ENCODE data around the gene CABLES1.
"Not testable (repeated sequence)": the region's sequence is repeated elsewhere in the genome, so short reads cannot be mapped to it uniquely, and the experiment has no call there.

CABLES1 gene

DNA sequence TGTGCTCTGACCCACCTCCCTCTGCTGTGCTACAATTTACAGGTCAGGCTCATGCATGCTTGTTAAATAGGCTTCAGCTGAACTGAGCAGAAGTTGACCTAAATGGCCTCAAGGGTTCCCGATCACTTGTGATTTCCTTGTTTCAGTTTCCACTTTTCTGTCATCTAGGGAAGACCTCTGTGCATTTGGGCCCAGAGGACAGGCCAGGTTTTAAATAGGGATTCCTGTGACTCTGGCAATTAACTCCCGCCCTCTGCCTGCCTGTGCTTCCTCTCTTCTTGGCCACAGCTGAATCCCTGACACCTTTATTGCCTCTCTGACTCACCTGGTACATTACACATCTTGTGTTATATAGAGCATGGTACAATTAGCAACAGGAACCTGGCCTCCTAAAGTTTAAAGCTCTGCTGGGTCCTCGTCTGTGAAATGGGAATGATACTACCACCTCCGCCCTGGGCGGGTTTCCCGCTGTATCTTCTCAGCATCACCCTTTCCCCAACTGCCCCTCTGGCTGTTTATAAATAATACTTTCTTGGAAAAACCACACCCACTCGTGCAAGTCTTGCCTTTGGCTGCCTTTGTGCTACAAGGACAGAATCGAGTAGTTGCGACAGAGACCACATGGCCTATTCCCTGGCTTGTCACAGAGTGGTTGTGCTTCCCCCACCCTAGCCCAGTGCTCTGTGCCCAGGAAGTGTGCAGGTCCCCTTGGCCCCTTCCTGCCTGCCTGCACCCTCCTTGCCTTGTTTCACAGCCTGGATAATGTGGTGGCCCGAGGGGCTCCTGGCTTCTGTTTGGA is 7.9 kb downstream of the CABLES1 start:
- FAIRE-seq = no peak

DNA sequence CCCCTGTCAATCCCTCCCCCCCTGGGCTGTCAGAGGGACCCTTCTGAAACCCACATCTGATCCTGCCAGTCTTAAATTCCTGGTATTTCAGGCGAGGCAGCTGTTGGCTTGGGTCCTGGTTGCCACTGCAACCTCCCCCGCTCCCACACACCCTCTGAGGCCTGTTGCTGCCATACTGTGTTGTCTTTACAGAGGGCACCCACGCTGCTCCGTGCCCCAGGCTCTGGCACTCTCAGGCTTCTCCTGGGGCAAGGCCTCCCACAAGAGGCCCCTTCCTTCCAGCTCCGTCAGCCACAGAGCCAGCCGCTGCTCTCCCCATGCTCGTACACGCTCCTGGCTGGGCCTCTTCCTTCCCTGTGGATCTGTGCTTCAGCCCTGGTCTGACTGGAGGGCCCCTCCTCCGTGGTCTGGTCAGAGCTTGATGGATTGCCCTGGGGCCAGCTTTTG is 8.6 kb downstream of the CABLES1 start:
- FAIRE-seq = no peak

DNA sequence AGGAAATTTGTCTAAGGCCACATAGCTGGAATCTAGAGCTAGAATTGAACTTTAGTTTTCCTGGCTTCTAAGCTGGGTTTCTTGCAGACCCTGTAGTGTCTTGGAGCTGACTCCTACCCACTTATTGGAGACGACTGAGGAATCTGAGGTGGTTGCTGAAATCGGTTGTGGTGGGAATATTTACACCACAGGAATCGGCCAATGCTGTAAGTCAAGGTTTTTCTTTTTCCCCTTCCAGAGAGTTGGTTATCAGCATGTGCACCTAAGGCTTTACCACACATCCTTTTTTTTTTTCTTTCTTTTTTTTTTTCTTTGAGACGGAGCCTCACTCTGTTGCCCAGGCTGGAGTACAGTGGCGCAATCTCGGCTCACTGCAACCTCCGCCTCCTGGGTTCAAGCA is 9.4 kb downstream of the CABLES1 start:
- FAIRE-seq = no peak

DNA sequence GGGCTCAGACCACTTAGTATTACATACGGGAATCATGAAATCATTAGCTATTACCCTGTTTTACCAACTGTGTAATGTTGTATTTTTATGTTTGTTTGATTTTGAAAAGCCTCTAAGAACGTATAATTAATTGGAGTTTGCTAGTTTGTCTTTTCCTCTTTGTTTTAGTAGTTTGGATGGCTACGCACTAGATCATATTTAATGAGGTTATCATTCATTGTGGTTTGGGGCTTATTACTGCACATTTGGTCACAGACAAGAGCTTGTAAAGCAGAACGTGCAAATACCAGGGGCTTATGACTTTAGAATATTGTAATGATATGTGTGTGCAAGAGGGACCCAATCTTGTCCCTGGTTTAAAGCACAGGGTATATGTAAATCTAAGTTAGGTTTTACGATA is 10.3 kb downstream of the CABLES1 start:
- FAIRE-seq = no peak

DNA sequence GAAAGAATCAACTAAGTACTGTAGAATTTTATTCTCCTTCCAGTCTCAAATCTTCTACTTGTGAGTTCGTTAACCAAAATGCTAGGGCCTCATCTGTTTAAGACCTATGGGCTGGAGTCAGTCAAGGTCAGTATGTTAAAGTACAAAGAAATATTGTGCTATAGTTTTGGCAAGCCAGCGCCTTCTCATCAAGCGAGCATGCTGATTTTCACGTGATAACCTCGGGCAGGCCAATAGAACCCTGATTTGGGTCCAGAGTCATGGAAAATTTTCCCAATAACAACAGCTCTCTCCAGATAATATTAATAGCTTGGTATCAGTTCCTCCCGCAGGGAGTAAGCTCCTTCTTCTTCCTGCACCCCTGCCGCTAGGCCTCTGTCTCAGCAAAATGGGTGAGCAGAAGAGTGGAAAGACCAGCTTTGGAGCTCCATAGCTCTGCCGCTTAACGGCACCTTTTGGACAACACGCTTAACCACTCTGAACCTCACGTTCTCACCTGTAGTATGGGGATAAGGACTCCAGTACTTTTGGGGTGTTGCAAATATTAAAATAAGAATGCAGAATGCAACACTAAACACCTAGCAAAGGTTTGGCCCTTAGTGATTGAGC is 11.7 kb downstream of the CABLES1 start:
- no peak for FAIRE-seq

DNA sequence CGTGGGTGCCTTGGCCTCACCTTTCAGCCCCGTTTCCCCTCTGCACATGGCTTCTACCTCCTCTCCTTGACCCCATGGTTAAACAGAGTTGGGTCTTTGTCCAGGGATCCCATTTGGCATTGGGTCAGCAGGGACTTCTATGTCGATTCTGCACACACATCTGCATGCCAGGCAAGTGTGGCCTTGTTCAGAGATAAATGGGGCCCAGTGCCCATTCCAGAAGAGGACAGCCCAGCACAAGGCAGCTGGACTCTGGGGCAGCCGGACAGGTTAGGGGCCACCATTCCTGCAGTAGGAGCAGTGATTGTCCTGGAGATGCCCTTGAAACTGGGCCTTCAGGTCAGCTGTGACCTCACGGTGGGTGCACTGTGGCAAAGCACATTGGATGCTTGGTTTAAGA is 13.1 kb downstream of the CABLES1 start:
- FAIRE-seq = no peak

DNA sequence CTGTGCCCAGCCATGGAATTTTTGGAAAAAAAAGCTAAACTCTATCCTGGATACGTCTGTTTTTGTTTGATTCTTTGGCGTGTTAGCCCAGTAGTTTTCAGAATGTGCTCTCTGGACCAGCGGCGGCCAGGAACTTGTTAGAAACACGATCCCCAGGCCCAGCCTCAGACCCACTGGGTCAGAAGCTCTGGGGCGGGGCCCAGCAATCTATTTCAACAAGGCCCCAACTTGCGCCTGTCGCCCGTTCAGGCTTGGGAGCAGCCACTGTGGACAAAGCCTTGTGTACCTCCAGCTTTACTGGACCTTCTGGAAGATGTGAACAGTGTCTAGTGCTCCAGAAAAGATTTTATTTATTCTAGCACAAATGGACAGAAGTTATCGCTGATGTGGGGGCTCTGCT is 14.3 kb downstream of the CABLES1 start:
- no peak for FAIRE-seq

DNA sequence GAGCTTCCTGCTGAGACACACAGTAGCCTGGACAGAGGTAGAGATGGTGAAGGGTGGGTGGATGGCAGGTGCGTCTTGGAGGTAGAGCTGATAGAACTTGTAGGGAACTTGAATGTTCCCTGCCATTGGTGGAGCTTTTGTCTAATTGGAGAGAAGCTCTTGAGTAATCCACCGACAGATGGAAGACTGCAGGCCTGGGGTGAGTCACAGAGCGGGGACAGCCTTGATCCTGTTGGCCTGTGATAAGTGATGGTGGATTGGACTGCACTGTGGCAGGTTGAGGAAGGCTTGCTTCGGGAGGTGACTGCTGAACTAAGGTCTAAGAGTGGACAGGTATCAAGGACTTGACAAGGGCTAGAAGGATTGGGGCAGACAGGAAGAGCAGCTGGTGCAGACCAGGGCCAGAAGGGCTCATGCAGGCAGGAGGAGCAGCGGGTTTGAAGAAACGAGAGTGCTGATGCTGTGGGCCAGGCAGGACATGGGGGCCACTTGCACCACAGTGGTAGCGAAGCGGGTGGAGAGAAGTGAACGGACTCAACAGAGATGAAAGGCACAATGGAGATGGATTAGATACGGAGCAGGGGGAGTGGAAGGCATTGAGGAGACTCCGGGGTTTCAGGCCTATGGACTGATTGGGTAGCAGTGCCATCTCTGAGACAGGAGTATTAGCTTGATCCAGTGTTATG is 16.3 kb downstream of the CABLES1 start:
- no peak for FAIRE-seq

DNA sequence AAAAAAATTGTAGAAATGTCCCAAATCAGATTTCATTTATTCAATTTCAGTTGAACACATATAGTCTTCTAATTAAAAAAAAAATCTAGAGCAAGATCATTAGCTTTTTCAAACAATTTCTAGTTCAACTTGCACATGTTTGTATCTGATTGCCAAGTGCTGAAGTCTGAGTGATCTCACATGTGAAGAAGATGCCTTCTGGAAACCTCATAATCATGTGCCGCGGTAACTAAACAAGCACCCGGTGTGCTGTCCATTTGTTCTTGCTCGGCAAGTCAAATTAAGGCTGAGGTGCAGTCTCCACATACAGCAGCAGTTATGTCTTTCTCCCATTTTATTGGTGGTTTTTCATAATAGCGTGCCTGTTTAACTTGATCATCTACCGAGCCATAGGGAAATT is 18.7 kb downstream of the CABLES1 start:
- FAIRE-seq = no peak

DNA sequence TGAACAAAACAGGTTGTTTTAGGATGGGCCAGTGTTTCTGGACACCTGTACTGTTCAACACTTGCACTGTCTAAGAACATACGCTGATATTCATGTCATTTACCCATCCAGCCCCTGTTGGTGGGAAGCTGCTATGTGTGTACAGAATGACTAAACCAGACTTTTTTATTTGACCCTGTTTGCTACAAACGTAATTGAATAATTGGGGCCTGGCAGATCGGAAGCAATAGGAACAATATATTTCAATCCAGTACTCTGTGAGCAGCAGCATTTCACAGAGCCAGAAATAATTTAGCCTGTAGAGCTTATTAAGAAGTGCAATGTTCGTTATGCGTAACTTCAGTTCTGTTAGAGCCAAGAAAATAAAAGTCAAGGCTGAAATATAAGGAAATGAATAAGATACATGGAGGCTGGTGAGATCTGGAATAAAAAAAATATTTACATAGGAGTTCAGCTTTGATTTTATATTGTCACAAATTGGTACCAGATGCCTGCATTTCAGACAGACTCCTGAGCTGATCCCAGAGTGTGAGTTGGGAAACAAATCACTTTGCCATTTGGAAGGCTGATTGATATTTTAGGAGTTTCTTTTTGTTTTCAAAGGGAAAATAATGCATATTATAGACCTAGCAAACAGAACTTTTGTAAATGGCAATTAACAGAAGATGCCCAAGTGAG is 19.7 kb downstream of the CABLES1 start:
- no peak for FAIRE-seq

DNA sequence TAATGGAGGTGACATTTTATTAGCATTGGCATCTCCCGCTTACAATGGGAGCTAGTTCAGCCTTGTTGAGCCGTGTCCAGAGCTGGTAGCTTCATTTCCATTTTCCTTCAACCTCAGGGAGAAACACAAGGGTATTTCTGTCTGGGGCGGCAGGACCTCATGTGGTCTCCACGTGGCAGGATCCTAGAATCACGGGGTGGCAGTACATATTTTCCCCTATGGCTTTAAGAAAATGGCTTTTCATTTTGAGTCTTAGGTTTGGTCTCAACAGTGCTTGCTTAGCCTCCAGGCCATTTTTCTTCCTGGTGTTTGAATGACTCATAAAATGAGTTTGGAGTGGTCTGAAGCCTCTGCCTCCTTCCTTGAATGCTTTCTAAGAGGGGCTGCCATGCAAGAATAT is 20.3 kb downstream of the CABLES1 start:
- no peak for FAIRE-seq

DNA sequence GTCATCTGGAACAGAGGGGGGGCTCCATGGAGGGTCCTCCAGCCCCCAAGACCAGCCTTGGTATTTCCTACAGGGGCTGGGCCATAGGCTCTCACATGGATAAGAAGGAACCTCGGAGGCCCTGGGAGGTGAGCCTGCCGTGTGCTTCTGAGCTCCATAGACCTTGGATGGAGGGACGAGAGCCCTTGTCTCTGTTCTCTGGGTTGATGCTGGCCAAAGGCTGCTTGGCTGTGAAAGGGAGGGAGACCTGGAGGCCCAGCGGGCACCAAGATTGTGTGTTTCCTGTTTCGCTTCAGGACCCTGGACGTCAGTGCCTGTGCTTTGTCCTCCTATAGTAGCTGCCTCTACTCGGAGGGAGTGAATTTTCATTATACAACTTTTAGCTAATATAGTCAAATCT is 20.8 kb downstream of the CABLES1 start:
- FAIRE-seq = no peak

DNA sequence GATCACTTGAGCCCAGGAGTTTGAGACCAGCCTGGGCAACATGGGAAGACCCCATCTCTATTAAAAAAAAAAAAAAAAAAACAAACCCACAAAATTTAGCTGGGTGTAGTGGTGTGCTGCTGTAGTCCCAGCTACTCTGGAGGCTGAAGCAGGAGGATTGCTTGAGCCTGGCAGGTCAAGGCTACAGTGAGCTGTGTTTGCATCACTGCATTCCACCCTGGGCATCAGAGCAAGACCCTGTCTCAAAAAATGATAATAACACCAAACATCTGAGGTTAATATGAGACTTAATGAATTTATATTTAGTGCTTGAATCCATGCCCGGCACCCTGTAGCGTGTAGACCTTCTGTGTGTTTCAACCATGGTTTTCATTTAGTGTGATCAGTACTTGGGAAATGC is 22.8 kb downstream of the CABLES1 start:
- no peak for FAIRE-seq

DNA sequence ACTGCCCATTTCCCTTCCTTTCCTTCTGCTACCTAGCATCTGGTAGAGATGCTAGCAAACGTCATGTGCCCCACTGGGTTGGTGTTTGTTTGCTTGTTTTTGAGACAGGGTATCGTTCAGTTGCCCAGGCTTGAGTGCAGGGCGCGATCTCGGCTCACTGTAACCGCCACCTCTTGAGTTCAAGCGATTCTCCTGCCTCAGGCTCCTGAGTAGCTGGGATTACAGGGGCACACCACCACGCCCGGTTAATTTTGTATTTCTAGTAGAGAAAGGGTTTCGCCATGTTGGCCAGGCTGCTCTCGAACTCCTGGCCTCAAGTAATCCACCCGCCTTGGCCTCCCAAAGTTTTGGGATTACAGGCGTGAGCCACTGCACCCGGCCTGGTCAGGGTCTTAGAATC is 23.6 kb downstream of the CABLES1 start:
- not testable (repeated sequence) for FAIRE-seq

DNA sequence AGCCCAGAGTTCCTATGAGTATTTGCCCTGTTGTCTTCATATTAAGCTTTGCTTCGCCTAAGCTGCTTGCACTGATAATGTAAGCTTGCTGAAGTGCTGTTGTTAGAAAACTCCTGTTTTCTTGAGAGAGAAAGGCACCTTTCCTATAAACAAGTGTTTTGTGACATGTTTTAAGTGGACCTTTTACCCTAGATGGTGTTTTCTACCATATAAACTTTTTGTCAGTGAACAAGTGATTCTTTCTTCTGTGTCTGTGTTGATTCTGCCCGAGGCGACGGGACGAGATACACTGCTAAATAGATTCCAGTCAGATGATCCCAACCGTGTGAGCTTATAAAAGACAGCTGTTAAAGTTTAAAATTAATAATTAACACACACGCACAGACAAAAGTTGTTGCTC is 24.1 kb downstream of the CABLES1 start:
- FAIRE-seq = no peak

DNA sequence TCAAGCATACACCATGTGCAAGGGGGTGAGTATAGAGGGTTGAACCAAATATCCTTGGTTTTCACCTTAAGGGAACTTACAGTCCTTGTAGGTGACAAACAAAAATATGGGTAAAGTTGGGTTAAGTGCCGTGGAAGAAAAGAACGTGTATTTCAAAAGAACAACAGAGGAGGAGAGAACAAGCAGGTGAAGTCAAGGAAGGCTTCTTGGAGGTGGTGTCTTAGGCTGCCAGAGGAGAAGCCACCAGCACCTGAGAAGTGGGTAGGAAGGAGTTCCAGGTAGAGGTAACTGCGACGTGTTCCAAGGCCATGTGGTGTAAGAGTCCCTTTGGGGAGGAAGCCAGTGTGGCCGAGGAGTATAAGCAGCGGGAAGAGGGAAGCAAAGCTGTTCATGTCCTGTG is 27.2 kb downstream of the CABLES1 start:
- FAIRE-seq = no peak

DNA sequence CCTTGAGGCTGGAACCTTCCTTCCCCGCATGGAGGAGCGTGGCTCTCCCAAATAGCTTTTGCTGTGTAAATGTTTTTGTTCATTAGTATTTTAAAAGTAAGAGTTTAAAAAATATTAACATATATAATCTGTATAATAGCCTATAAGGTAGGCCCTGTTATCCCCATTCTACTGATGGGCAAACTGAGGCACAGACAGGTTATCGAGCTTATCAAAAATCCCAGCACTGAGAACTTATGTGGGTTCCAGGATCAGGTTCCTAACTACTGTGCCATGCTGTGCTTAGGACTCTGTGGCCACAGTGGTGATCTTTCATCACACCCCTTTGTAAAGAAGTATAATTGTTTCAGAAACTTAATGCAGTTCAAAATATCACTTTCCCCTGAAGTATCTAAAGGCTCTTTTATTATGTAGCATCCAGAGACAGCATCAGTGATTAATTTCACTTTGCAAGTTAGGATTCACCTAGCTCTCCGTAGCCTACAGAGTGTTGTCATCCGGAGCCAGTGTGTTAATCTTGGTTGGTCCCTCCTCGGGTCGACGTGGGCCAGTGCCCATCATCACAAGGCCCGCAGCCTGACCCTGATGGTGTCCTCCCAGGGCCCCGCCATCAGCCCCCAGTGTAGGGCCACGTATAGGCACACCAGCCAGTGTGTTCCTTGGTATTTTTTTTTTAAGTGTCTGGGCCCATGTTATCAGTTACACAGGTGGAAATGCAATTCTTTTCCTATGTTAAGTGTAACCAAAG is 28.7 kb downstream of the CABLES1 start:
- FAIRE-seq = no peak

DNA sequence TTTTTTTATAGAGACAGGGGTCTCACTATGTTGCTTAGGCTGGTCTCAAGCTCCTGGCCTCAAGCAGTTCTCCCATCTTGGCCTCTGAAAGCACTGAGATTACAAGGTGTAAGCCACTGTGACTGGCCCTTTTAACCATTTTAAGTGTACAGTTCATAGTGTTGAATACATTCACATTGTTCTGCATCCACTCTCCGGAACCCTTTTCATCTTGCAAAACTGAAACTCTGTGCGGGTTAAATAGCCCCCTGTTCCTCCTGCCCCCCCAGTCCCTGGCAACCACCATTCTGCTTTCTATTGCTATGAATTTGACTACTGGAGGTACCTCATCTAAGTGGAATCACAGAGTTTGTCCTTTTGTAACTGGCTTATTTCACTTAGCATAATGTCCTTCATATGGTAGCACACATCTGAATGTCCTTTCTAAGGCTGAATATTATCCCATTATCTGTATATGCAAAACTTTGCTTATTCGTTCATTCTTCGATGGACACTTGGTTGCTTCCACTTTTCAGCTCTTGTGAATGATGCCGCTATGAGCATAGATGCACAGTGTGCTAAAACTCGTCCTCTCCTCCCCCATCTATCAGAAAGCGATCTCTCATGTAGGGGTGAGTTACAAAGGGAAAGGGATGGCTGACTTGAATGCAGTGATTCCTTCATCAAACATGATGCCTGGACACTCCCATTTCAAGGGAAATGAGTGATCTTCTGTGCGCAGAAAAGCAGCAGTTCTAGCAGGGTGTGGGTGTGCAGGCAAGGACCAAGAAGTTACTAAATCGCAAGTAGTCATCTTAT is 30.2 kb downstream of the CABLES1 start:
- FAIRE-seq = no peak

DNA sequence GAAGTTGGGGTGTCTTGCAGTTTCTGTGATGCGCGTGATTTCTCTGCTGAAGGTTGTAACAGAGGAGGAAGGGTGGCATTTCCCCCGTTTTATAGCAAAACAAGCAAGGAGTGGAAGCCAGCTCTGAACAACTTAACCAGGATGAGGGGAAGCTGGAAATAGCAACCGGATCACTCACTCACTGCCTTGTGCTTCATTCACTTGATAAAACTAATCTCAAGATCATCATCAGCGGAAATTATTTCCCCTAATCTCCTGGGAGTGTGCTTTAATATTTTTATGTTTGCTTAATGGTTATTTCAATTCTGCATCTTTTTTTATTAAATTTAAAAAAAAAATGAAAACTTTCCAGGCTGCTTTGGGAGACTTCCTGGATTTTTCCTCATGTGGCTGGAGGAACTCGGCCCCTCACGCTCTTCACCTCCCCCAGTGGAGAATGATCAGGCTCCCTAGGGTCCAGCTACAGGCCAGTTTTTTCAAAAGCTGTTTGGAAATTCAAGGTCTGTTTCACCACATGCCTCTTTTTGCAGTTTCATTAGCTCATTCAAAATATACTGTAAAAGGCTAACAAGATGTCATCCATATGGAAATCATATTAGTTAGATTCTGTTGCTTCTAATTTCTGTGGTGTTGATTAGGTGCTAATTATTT is 31.7 kb downstream of the CABLES1 start:
- FAIRE-seq = no peak

DNA sequence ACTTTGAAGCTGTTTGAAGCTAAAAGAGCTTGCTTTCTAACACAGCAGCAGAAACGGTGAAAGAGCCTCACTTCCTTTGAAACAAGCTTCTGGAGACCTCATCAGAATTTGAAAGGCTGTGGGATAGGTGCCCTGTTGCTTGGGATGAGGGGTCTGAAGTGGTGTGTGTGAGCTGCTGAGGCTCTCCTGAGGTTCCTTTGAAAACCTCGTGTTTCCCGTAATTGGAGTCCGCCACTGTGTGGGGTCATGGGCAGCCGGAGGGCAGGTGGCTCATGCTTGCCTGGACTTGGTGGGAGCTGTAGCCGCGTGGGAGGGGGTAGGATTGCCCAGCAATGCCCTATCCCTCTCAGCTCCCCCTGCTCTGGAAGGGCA is 34.4 kb downstream of the CABLES1 start:
- no peak for FAIRE-seq

DNA sequence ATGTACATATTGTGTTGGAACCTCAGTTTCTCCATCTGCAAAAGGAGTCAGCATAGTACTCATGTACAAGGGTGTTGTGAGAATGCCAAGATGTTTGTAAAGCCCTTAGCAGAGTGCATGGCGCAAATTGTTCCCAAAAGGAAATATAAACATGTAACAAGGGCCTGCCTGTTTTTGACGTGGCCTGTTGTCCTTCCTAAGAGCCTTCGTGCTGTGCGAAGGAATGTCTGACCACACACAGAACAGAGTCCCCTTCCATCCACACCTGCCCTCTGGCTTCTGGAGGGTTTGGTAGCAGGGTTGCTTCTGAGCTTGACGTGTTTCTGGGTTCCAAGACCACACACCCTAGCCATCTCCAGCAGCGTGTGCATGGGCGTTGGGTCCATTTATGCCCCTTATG is 34.9 kb downstream of the CABLES1 start:
- no peak for FAIRE-seq
